Skeletal muscle satellite cell (primary cell): ENCODE measurements around the gene COX7A1.

Experiments
- H3K27me3 ChIP-seq: 2 replicates; pipeline ENCODE4 v1.7.0; 2013; ENCODE audit warnings: low read length; ENCODE audit not compliant: control insufficient read depth, insufficient read depth
- H3K36me3 ChIP-seq: 2 replicates; pipeline ENCODE4 v1.7.0; 2013; ENCODE audit warnings: mild to moderate bottlenecking, control low read depth, low read length; ENCODE audit not compliant: insufficient read depth
- H3K4me1 ChIP-seq: 2 replicates; pipeline ENCODE4 v1.7.0; 2013; ENCODE audit warnings: low read length; ENCODE audit not compliant: control insufficient read depth, insufficient read depth
- H3K4me2 ChIP-seq: 2 replicates; pipeline ENCODE4 v1.7.0; 2013; ENCODE audit warnings: mild to moderate bottlenecking, low read length
- H3K4me3 ChIP-seq: 2 replicates; pipeline ENCODE4 v1.7.0; 2013; ENCODE audit warnings: low read length
- H3K9ac ChIP-seq: 2 replicates; pipeline ENCODE4 v1.7.0; 2013; ENCODE audit warnings: mild to moderate bottlenecking, low read depth, low read length, moderate library complexity
- H3K9me3 ChIP-seq: replicated peaks from 2 replicates; pipeline ENCODE4 v1.7.0; 2013; ENCODE audit warnings: mild to moderate bottlenecking, control low read depth, low read length

The COX7A1 gene

DNA sequence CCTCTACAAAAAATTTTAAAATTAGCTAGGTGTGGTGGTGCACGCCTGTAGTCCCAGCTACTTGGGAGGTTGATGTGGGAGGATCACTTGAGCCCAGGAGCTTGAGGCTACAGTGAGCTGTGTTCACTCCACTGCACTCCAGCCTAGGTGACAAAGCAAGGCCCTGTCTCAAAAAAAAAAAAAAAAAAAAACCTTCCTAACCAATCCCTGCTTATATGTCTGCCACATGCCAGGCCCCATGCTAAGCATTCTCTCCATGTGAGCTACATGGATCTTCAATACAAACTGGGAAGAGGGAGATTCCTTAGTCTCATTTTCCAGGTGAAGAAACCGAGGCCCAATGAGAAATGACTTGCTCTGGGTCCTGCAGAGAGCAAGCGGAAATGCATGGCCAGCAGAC, 43.6 kb downstream of the COX7A1 start:
- H3K4me3 ChIP-seq = no peak overlapping the region
- no peaks in the 10 kb centered on the region for H3K27me3 ChIP-seq
- no peak overlapping the region for H3K9ac ChIP-seq
- H3K9me3 ChIP-seq = no peaks in the 10 kb centered on the region
- H3K4me1 ChIP-seq = peaks cover 11% of the 10 kb centered on the region
- no peak overlapping the region for H3K4me2 ChIP-seq
- peaks cover 28% of the 10 kb centered on the region for H3K36me3 ChIP-seq

DNA sequence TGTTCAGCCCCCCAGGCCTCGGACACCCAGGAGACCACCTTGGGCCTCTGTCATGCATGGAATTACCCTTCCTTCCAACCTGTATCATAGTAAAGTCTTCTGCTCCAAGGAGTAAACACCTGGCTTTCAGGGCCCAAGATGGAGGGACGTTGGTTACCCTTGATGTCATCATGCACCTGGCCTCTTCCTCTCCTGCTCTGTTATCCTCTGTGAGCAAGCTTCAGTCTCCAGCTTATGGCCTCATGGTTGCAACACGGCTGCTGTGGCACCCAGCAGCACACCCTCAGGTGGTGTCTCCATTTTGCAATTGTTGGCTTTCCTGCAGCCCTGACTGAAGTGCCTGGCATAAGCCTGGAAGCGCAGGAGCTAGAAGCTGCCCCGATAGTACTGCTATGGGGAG, 45.3 kb downstream of the COX7A1 start:
- Histone ChIP-seq H3K4me1 (peaks cover 5% of the 10 kb centered on the region), H3K36me3 (peaks cover 27% of the 10 kb centered on the region), H3K27me3 (no peaks in the 10 kb centered on the region), H3K4me2 (no peak overlapping the region), H3K4me3 (no peak overlapping the region), H3K9me3 (no peaks in the 10 kb centered on the region), H3K9ac (no peak overlapping the region)

DNA sequence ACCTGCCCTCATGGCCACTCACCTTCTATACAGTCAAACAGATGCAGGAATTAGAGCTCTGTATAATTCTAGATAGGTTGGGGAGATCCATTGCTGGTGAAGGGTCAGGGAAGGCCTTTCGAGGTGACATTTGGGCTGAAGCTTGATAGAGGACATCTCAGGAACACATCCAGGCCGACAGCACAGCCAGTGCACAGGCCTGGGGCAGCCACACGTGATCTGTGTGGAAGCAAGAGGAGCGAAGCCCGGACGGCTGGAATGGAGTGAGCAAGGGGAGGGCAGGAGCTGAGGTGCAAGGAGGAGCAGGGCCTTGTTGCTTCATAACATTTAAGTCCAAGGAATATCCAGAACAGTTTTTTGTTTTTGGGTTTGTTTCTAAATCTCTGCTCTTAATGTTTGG, 45.8 kb downstream of the COX7A1 start:
- Histone ChIP-seq H3K4me3 (no peak overlapping the region), H3K36me3 (peaks cover 27% of the 10 kb centered on the region), H3K27me3 (no peaks in the 10 kb centered on the region)

GRCh38 chr19:36103842-36104552, 48.2 kb downstream of the COX7A1 start:
- H3K9me3 ChIP-seq = no peaks in the 10 kb centered on the region
- no peak overlapping the region for H3K4me2 ChIP-seq
- no peak overlapping the region for H3K9ac ChIP-seq
- H3K27me3 ChIP-seq = no peaks in the 10 kb centered on the region
- no peak overlapping the region for H3K4me3 ChIP-seq
- H3K36me3 ChIP-seq = peaks cover 27% of the 10 kb centered on the region
- no peaks in the 10 kb centered on the region for H3K4me1 ChIP-seq

More for the DNA sequence above, 45.8 kb downstream of the COX7A1 start:
- H3K4me1 ChIP-seq = peaks cover under 1% of the 10 kb centered on the region
- no peak overlapping the region for H3K9ac ChIP-seq
- no peak overlapping the region for H3K4me2 ChIP-seq
- no peaks in the 10 kb centered on the region for H3K9me3 ChIP-seq

GRCh38 chr19:36103040-36103626, 49.1 kb downstream of the COX7A1 start:
- Histone ChIP-seq H3K4me2 (no peak overlapping the region), H3K4me1 (no peaks in the 10 kb centered on the region), H3K4me3 (no peak overlapping the region), H3K27me3 (no peaks in the 10 kb centered on the region), H3K9ac (no peak overlapping the region), H3K9me3 (no peaks in the 10 kb centered on the region), H3K36me3 (peaks cover 27% of the 10 kb centered on the region)

- no peaks in the 10 kb centered on the region for H3K4me1 ChIP-seq
- peaks cover 23% of the 10 kb centered on the region for H3K36me3 ChIP-seq
- H3K9me3 ChIP-seq = no peaks in the 10 kb centered on the region
- H3K9ac ChIP-seq = no peak overlapping the region
- H3K4me3 ChIP-seq = no peak overlapping the region
- H3K27me3 ChIP-seq = no peaks in the 10 kb centered on the region
- H3K4me2 ChIP-seq = no peak overlapping the region
Measured at GRCh38 chr19:36101550-36102327, 50.5 kb downstream of the COX7A1 start.
